GM12878 (cell line): ENCODE results near the gene BMPR1B.

Source experiments
- BMI1 ChIP-seq: fragments of 450-650 bp; IDR thresholded peaks from 2 replicates; pipeline ENCODE4 v1.6.1; 2016; ENCODE audit warnings: mild to moderate bottlenecking, moderate library complexity, borderline replicate concordance
- CEBPB ChIP-seq, 2 experiments: fragments of 150-350 bp in 1 of 2; IDR thresholded peaks; 2 replicates each; pipeline ENCODE4 v1.6.1; 2012 to 2014; ENCODE audit warnings: low read depth in 2 of 2, low read length in 2 of 2, borderline replicate concordance in 1 of 2, inconsistent platforms in 1 of 2
- POLR2A ChIP-seq: IDR thresholded peaks from 2 replicates; pipeline ENCODE4 v1.6.1; 2011; ENCODE audit warnings: low read depth, mild to moderate bottlenecking, low read length
- SP1 ChIP-seq: IDR thresholded peaks from one replicate; pipeline ENCODE4 v1.6.1; 2011; ENCODE audit warnings: low read depth, low read length
- TF ChIP-seq, protein P1 (sequence below), 3 experiments: IDR thresholded peaks in 2 of 3; conservative IDR thresholded peaks in 1 of 3; 2 replicates each; pipeline ENCODE4 v1.5.1; 2011; ENCODE audit warnings: low read depth in 3 of 3, low read length in 3 of 3, mild to moderate bottlenecking in 3 of 3, control low read depth in 2 of 3, moderate library complexity in 2 of 3, inconsistent platforms in 1 of 3, mixed read lengths in 1 of 3; ENCODE audit not compliant: control insufficient read depth in 2 of 3, insufficient read depth in 1 of 3; ENCODE audit errors: extremely low read depth in 1 of 3

DNA sequence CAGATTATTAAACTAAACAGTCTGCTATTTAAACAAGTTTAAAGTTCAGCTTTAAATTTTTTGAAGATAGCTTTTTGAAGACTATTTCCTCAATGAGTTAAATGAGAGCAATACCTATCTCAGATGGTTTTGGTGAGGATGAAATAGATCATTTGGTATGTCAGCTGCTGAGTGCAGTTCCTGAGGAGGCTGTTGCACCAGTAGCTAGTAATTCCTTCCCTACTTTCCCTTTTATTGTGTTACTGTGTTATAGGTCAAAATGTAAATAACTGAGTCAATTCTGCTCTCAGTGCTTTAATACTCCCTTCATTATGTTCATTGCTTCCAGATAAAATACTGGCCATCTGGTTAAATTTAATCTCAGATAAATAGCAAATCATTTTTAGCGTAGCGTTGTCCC, 48.6 kb downstream of the BMPR1B start:
- TF ChIP-seq, protein P1, sequence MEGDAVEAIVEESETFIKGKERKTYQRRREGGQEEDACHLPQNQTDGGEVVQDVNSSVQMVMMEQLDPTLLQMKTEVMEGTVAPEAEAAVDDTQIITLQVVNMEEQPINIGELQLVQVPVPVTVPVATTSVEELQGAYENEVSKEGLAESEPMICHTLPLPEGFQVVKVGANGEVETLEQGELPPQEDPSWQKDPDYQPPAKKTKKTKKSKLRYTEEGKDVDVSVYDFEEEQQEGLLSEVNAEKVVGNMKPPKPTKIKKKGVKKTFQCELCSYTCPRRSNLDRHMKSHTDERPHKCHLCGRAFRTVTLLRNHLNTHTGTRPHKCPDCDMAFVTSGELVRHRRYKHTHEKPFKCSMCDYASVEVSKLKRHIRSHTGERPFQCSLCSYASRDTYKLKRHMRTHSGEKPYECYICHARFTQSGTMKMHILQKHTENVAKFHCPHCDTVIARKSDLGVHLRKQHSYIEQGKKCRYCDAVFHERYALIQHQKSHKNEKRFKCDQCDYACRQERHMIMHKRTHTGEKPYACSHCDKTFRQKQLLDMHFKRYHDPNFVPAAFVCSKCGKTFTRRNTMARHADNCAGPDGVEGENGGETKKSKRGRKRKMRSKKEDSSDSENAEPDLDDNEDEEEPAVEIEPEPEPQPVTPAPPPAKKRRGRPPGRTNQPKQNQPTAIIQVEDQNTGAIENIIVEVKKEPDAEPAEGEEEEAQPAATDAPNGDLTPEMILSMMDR (IDR thresholded peaks at IDR 0.05 in 2 of 3, conservative IDR thresholded peaks at IDR 0.05 in 1 of 3; ENCODE audit: control insufficient read depth in 2 of 3, extremely low read depth in 1 of 3, insufficient read depth in 1 of 3, low read depth in 3 of 3, low read length in 3 of 3) = no peak
- TF ChIP-seq BMI1 (no peak), POLR2A (no peak), CEBPB (IDR thresholded peaks at IDR 0.05; ENCODE audit: borderline replicate concordance in 1 of 2, low read depth in 2 of 2, low read length in 2 of 2) (no peak), SP1 (no peak)
